NCI-H2196 (cell line): Measurements from ENCODE around the gene BABAM2.
"Not testable (repeated sequence)": the region's sequence is repeated elsewhere in the genome, so short reads cannot be mapped to it uniquely, and the experiment has no call there.

Source experiments
- DNase-seq: peaks from one replicate; lab custom pipeline; 2025; ENCODE audit not compliant: unreplicated experiment; lab: John Stamatoyannopoulos, UW

BABAM2 gene

GRCh38 chr2:28018474-28018873 lies 127.9 kb downstream of the BABAM2 start:
- not testable (repeated sequence) for DNase-seq

GRCh38 chr2:28019521-28019920 lies 129.0 kb downstream of the BABAM2 start:
- DNase-seq = not testable (repeated sequence)

- no peak for DNase-seq
Measured at GRCh38 chr2:28021898-28022297, 131.4 kb downstream of the BABAM2 start.

- DNase-seq = no peak
Measured at GRCh38 chr2:28025123-28025522, 134.6 kb downstream of the BABAM2 start.

- not testable (repeated sequence) for DNase-seq
Measured at GRCh38 chr2:28026230-28026629, 135.7 kb downstream of the BABAM2 start.

GRCh38 chr2:28028025-28028424 lies 137.5 kb downstream of the BABAM2 start:
- DNase-seq = no peak

GRCh38 chr2:28030600-28030999 lies 140.1 kb downstream of the BABAM2 start:
- no peak for DNase-seq

- DNase-seq = no peak
Measured at GRCh38 chr2:28032816-28033215, 142.3 kb downstream of the BABAM2 start.

GRCh38 chr2:28034696-28035095 lies 144.2 kb downstream of the BABAM2 start:
- no peak for DNase-seq

- DNase-seq = no peak
Measured at GRCh38 chr2:28035163-28035690, 144.7 kb downstream of the BABAM2 start.

GRCh38 chr2:28035816-28036215 lies 145.3 kb downstream of the BABAM2 start:
- DNase-seq = no peak

- DNase-seq = no peak
Measured at GRCh38 chr2:28036307-28036706, 145.8 kb downstream of the BABAM2 start.

GRCh38 chr2:28038722-28039121 lies 148.2 kb downstream of the BABAM2 start:
- no peak for DNase-seq

GRCh38 chr2:28045676-28046351 lies 155.3 kb downstream of the BABAM2 start:
- DNase-seq = no peak

GRCh38 chr2:28046921-28047320 lies 156.4 kb downstream of the BABAM2 start:
- DNase-seq = no peak

- no peak for DNase-seq
Measured at GRCh38 chr2:28047681-28048080, 157.2 kb downstream of the BABAM2 start.

GRCh38 chr2:28048341-28048740 lies 157.8 kb downstream of the BABAM2 start:
- no peak for DNase-seq

GRCh38 chr2:28049416-28049815 lies 158.9 kb downstream of the BABAM2 start:
- no peak for DNase-seq

- DNase-seq = no peak
Measured at GRCh38 chr2:28049899-28050298, 159.4 kb downstream of the BABAM2 start.

- DNase-seq = no peak
Measured at GRCh38 chr2:28052691-28053090, 162.2 kb downstream of the BABAM2 start.

- no peak for DNase-seq
Measured at GRCh38 chr2:28053597-28053996, 163.1 kb downstream of the BABAM2 start.

- no peak for DNase-seq
Measured at GRCh38 chr2:28054916-28055315, 164.4 kb downstream of the BABAM2 start.
